B cell (primary cell): ENCODE measurements around the gene DGKB. TPM values are rescaled to one million over a fixed set of nuclear protein-coding genes. Genes with fewer than 3 reads are reported as not detected.

Experiments used
- ATAC-seq: fragments of 200-7000 bp; cut with Tn5 transposase; one replicate; pipeline ENCODE4 v1.10.0; 2021; ENCODE audit warnings: low read depth, mild to moderate bottlenecking, moderate number of reproducible peaks, moderate library complexity
- CTCF ChIA-PET: fragments of 350-600 bp; sonication (Branson Sonifier 250); formaldehyde crosslinking; loops from one replicate; lab custom pipeline; 2021; ENCODE audit warnings: antibody characterized with exemption, inconsistent platforms; lab: Charles Lee
- POLR2A ChIA-PET: fragments of 350-600 bp; sonication (Branson Sonifier 250); formaldehyde crosslinking; loops from one replicate; lab custom pipeline; 2021; ENCODE audit warnings: antibody characterized with exemption; lab: Charles Lee
- DNase-seq: peaks from one replicate; pipeline ENCODE4 v3.0.0; 2013
- H2AFZ ChIP-seq: 2 replicates; pipeline ENCODE4 v1.6.1; 2012; ENCODE audit warnings: mild to moderate bottlenecking, low read depth, low read length; ENCODE audit not compliant: insufficient read depth, poor library complexity, severe bottlenecking
- H3K27ac ChIP-seq, 2 donors: 1 replicate in 1 of 2; 2 replicates in 1 of 2; pipeline ENCODE4 v1.5.1; 2012 to 2013; ENCODE audit warnings: low read length in 2 of 2, mild to moderate bottlenecking in 2 of 2, moderate library complexity in 1 of 2
- H3K27me3 ChIP-seq, 4 experiments: fragments of 200-600 bp in 1 of 4; sonication (generic) in 1 of 4; replicated peaks in 1 of 4; 1 replicate in 2 of 4; 2 replicates in 2 of 4; pipeline versions ENCODE4 v1.6.1 to v1.7.0; 2013 to 2016; ENCODE audit warnings: low read length in 3 of 4, mild to moderate bottlenecking in 2 of 4, mixed read lengths in 1 of 4, moderate library complexity in 1 of 4; ENCODE audit not compliant: insufficient read depth in 4 of 4, control insufficient read depth in 3 of 4; ENCODE audit errors: control extremely low read depth in 1 of 4
- H3K36me3 ChIP-seq, 2 experiments: replicated peaks in 1 of 2; 1 replicate in 1 of 2; 2 replicates in 1 of 2; pipeline versions ENCODE4 v1.6.1 to v1.7.1; 2013; ENCODE audit warnings: low read length in 1 of 2; ENCODE audit not compliant: insufficient read depth in 2 of 2, control insufficient read depth in 1 of 2; ENCODE audit errors: control extremely low read depth in 1 of 2, extremely low read depth in 1 of 2
- H3K4me1 ChIP-seq, 2 donors: fragments of 200-600 bp in 1 of 2; sonication (generic) in 1 of 2; 1 replicate in 1 of 2; 2 replicates in 1 of 2; pipeline versions ENCODE4 v1.5.1 to v1.6.1; 2013 to 2017; ENCODE audit warnings: low read length in 2 of 2; ENCODE audit not compliant: control insufficient read depth in 2 of 2, insufficient read depth in 2 of 2
- H3K4me2 ChIP-seq: replicated peaks from 2 replicates; pipeline ENCODE3; 2012; ENCODE audit warnings: mild to moderate bottlenecking, low read depth, low read length; ENCODE audit not compliant: poor library complexity, severe bottlenecking
- H3K4me3 ChIP-seq, 5 experiments: fragments of 200-600 bp in 1 of 5; sonication (generic) in 1 of 5; 1 replicate in 3 of 5; 2 replicates in 2 of 5; pipeline versions ENCODE4 v1.5.1 to v1.7.0; 2011 to 2016; ENCODE audit warnings: low read length in 4 of 5, mild to moderate bottlenecking in 4 of 5, low read depth in 2 of 5, control low read depth in 1 of 5, moderate library complexity in 1 of 5; ENCODE audit not compliant: insufficient read depth in 1 of 5; ENCODE audit errors: control extremely low read depth in 1 of 5, extremely low read depth in 1 of 5
- H3K79me2 ChIP-seq: fragments of 200-600 bp; sonication (generic); one replicate; pipeline ENCODE4 v1.6.0; 2016; ENCODE audit warnings: low read length; ENCODE audit not compliant: control insufficient read depth, insufficient read depth
- H3K9ac ChIP-seq: fragments of 200-600 bp; sonication (generic); 2 replicates; pipeline ENCODE4 v1.6.1; 2017; ENCODE audit warnings: mild to moderate bottlenecking, low read length, moderate library complexity
- H3K9me3 ChIP-seq, 3 donors: one replicate each; pipeline versions ENCODE4 v1.6.1 to v1.7.1; 2013; ENCODE audit warnings: low read length in 2 of 3; ENCODE audit not compliant: control insufficient read depth in 2 of 3, insufficient read depth in 1 of 3; ENCODE audit errors: control extremely low read depth in 1 of 3
- H4K20me1 ChIP-seq: 2 replicates; pipeline ENCODE4 v1.6.0; 2012; ENCODE audit warnings: mild to moderate bottlenecking, low read length; ENCODE audit not compliant: insufficient read depth, control insufficient read depth, poor library complexity, severe bottlenecking
- H3K27ac Mint-ChIP-seq: one replicate; pipeline ENCODE4 v1.8.0; 2021; ENCODE audit warnings: mixed read lengths
- H3K27me3 Mint-ChIP-seq: one replicate; pipeline ENCODE4 v1.8.0; 2021; ENCODE audit warnings: mixed read lengths
- H3K4me1 Mint-ChIP-seq: one replicate; pipeline ENCODE4 v1.8.0; 2021; ENCODE audit warnings: mixed read lengths
- H3K4me3 Mint-ChIP-seq: one replicate; pipeline ENCODE4 v1.8.0; 2021; ENCODE audit warnings: mixed read lengths
- H3K9me3 Mint-ChIP-seq: one replicate; pipeline ENCODE4 v1.8.0; 2022; ENCODE audit warnings: mixed read lengths; ENCODE audit not compliant: insufficient read depth
- CTCF ChIP-seq: fragments of 200-600 bp; IDR thresholded peaks from one replicate; pipeline ENCODE4 v1.8.0; 2022; ENCODE audit warnings: antibody characterized with exemption, mild to moderate bottlenecking
- EZH2 ChIP-seq: IDR thresholded peaks from 2 replicates; pipeline ENCODE4 v1.6.1; 2012; ENCODE audit warnings: borderline replicate concordance, low read depth, mild to moderate bottlenecking, moderate library complexity, low read length; ENCODE audit not compliant: insufficient read depth, poor library complexity, severe bottlenecking
- WGBS: methylation state at CpG from one replicate; pipeline ENCODE4 v1.1.5; 2013; ENCODE audit warnings: missing lambda C conversion rate; ENCODE audit not compliant: insufficient coverage; 5-methylcytosine and 5-hydroxymethylcytosine counted together
- intact Hi-C: fragments of 100-400 bp; cut with micrococcal nuclease; formaldehyde crosslinking; loops from one replicate; pipeline ENCODE4 v1.10.0; 2022
- polyA plus RNA-seq: library from polyadenylated mRNA; depleted of rRNA; stranded (reverse); fragments of >200 nt; gene quantifications from 2 replicates; pipeline ENCODE4 v1.2.3, GENCODE V29; 2012
- total RNA-seq, 2 donors: library from RNA; stranded (reverse); fragments of 120-200 nt in 1 of 2; gene quantifications; 1 replicate in 1 of 2; 2 replicates in 1 of 2; pipeline versions ENCODE4 v1.2.3 to v1.2.4, GENCODE V29; 2013 to 2022

DGKB gene
- total and polyA plus RNA-seq, 2 donors (not counting 1 experiment from before 2014, with no cell fraction given) = not detected

- no peaks in the 10 kb centered on the region for H3K27me3 ChIP-seq
- Mint-ChIP-seq H3K27me3 (no peaks in the 10 kb centered on the region), H3K9me3 (peaks cover 7% of the 10 kb centered on the region), H3K27ac (no peak overlapping the region), H3K4me3 (no peak overlapping the region), H3K4me1 (no peaks in the 10 kb centered on the region)
- H4K20me1 ChIP-seq = no peaks in the 10 kb centered on the region
- H3K36me3 ChIP-seq = no peaks in the 10 kb centered on the region
- no peak for TF ChIP-seq EZH2
- TF ChIP-seq CTCF = no peak
- intact Hi-C loops = no loop called here
- H2AFZ ChIP-seq = no peak overlapping the region
- ATAC-seq (no peak), DNase-seq (no peak)
- H3K9ac ChIP-seq = no peak overlapping the region
- H3K4me1 ChIP-seq = no peaks in the 10 kb centered on the region
- H3K27ac ChIP-seq = no peak overlapping the region
- WGBS = no CpG with 5 or more reads among the region's 4 CpGs
- no peak overlapping the region for H3K4me3 ChIP-seq
- peaks cover 0 to 6% (median 0%) of the 10 kb centered on the region in 3 donors for H3K9me3 ChIP-seq
- H3K4me2 ChIP-seq = no peak overlapping the region
- ChIA-PET CTCF (no interaction called here), POLR2A (no interaction called here)
- no peaks in the 10 kb centered on the region for H3K79me2 ChIP-seq
Observed at GRCh38 chr7:14900051-14900450, 2.5 kb downstream of the DGKB start.

- intact Hi-C loops = no loop called here
- H3K27me3 ChIP-seq = no peaks in the 10 kb centered on the region
- WGBS = no CpG with 5 or more reads among the region's 3 CpGs
Observed at GRCh38 chr7:14899030-14899429, 3.5 kb downstream of the DGKB start.

More at GRCh38 chr7:14899030-14899429, 3.5 kb downstream of the DGKB start:
- Histone ChIP-seq H3K9ac (no peak overlapping the region), H3K9me3 (peaks cover 0 to 6% (median 0%) of the 10 kb centered on the region in 3 donors), H3K27ac (no peak overlapping the region), H3K79me2 (no peaks in the 10 kb centered on the region), H3K36me3 (no peaks in the 10 kb centered on the region), H3K4me2 (no peak overlapping the region), H3K4me1 (no peaks in the 10 kb centered on the region), H2AFZ (no peak overlapping the region), H3K4me3 (no peak overlapping the region), H4K20me1 (no peaks in the 10 kb centered on the region)
- H3K9me3 Mint-ChIP-seq = peaks cover 7% of the 10 kb centered on the region
- no peaks in the 10 kb centered on the region for H3K27me3 Mint-ChIP-seq
- TF ChIP-seq EZH2 = no peak
- no peak overlapping the region for H3K27ac Mint-ChIP-seq
- ATAC-seq = no peak
- no peak for DNase-seq
- H3K4me1 Mint-ChIP-seq = no peaks in the 10 kb centered on the region
- no peak overlapping the region for H3K4me3 Mint-ChIP-seq
- CTCF ChIA-PET = no interaction called here
- POLR2A ChIA-PET = no interaction called here
